ENCODE data around the gene POLR2I. TPM values are rescaled to one million over a fixed set of nuclear protein-coding genes. Genes with fewer than 3 reads are reported as not detected.

The POLR2I gene
- polyA plus RNA-seq, 3 donors = 21.2 to 73.9 (median 57.9) TPM

GRCh38 chr19:36084231-36085009 lies 30.3 kb downstream of the POLR2I start:
- Mint-ChIP-seq H3K27me3 (ENCODE audit: low read depth in 3 of 3) (peaks cover 0 to 5% (median 0%) of the 10 kb centered on the region in 3 donors), H3K4me3 (no peak overlapping the region), H3K36me3 (peaks cover 60 to 93% of the 10 kb centered on the region in 2 donors), H3K9me3 (no peaks in the 10 kb centered on the region), H3K4me1 (no peaks in the 10 kb centered on the region), H3K27ac (peak overlapping the region in 3 of 7 donors; percentile 11 to 66 (median 40))
- Histone ChIP-seq H3K4me3 (replicated peaks in 1 of 3; ENCODE audit: low read depth in 2 of 3, low read length in 3 of 3) (no peak overlapping the region), H3K27ac (ENCODE audit: low read depth in 1 of 2, low read length in 2 of 2) (no peak overlapping the region), H3K27me3 (ENCODE audit: control insufficient read depth in 2 of 2, insufficient read depth in 2 of 2, low read length in 2 of 2) (no peaks in the 10 kb centered on the region), H3K4me2 (replicated peaks; ENCODE audit: extremely low read depth, low read length, poor library complexity, severe bottlenecking) (no peak overlapping the region), H3K79me2 (ENCODE audit: insufficient read depth, low read length) (no peaks in the 10 kb centered on the region), H3K9ac (ENCODE audit: insufficient read depth, low read length, poor library complexity, severe bottlenecking) (no peak overlapping the region), H3K9me3 (replicated peaks in 1 of 2; ENCODE audit: control insufficient read depth in 1 of 2, insufficient read depth in 1 of 2, low read length in 2 of 2) (no peaks in the 10 kb centered on the region), H4K20me1 (ENCODE audit: insufficient read depth, low read length) (no peaks in the 10 kb centered on the region), H3K36me3 (replicated peaks in 1 of 2; ENCODE audit: control insufficient read depth in 1 of 2, insufficient read depth in 2 of 2, low read length in 2 of 2) (peaks cover 55 to 83% of the 10 kb centered on the region in 2 donors), H2AFZ (ENCODE audit: insufficient read depth, low read depth, low read length, poor library complexity, severe bottlenecking) (no peak overlapping the region), H3K4me1 (ENCODE audit: control insufficient read depth in 1 of 2, insufficient read depth in 2 of 2, low read length in 2 of 2) (no peaks in the 10 kb centered on the region)
- over 99% methylated on average over 11 of the region's 12 CpGs for WGBS (ENCODE audit: insufficient coverage)
- DNase-seq = no peak
- intact Hi-C loops (cut with micrococcal nuclease) = no loop called here
- no peak for TF ChIP-seq CTCF (IDR thresholded peaks at IDR 0.05)

GRCh38 chr19:36082916-36083315 lies 31.8 kb downstream of the POLR2I start:
- intact Hi-C loops (cut with micrococcal nuclease) = no loop called here
- no peaks in the 10 kb centered on the region for H3K27me3 ChIP-seq (ENCODE audit: control insufficient read depth in 2 of 2, insufficient read depth in 2 of 2, low read length in 2 of 2)
- H3K79me2 ChIP-seq (ENCODE audit: insufficient read depth, low read length) = no peaks in the 10 kb centered on the region
- no peaks in the 10 kb centered on the region for H3K9me3 Mint-ChIP-seq
- H3K9ac ChIP-seq (ENCODE audit: insufficient read depth, low read length, poor library complexity, severe bottlenecking) = no peak overlapping the region
- H3K4me3 ChIP-seq (replicated peaks in 1 of 3; ENCODE audit: low read depth in 2 of 3, low read length in 3 of 3) = no peak overlapping the region
- WGBS (ENCODE audit: insufficient coverage) = 99% methylated on average over 13 of the region's 13 CpGs
- peaks cover 55 to 88% of the 10 kb centered on the region in 2 donors for H3K36me3 Mint-ChIP-seq
- H3K4me1 Mint-ChIP-seq = no peaks in the 10 kb centered on the region
- H3K4me3 Mint-ChIP-seq = no peak overlapping the region
- TF ChIP-seq CTCF (IDR thresholded peaks at IDR 0.05) = no peak
- peaks cover 0 to 4% (median 0%) of the 10 kb centered on the region in 3 donors for H3K27me3 Mint-ChIP-seq (ENCODE audit: low read depth in 3 of 3)
- no peak for DNase-seq
- no peak overlapping the region for H3K4me2 ChIP-seq (replicated peaks; ENCODE audit: extremely low read depth, low read length, poor library complexity, severe bottlenecking)
- no peaks in the 10 kb centered on the region for H3K4me1 ChIP-seq (ENCODE audit: control insufficient read depth in 1 of 2, insufficient read depth in 2 of 2, low read length in 2 of 2)
- peaks cover 45 to 75% of the 10 kb centered on the region in 2 donors for H3K36me3 ChIP-seq (replicated peaks in 1 of 2; ENCODE audit: control insufficient read depth in 1 of 2, insufficient read depth in 2 of 2, low read length in 2 of 2)
- H3K9me3 ChIP-seq (replicated peaks in 1 of 2; ENCODE audit: control insufficient read depth in 1 of 2, insufficient read depth in 1 of 2, low read length in 2 of 2) = no peaks in the 10 kb centered on the region
- H3K27ac Mint-ChIP-seq = peak overlapping the region in 1 of 7 donors; percentile 42
- H2AFZ ChIP-seq (ENCODE audit: insufficient read depth, low read depth, low read length, poor library complexity, severe bottlenecking) = no peak overlapping the region
- no peaks in the 10 kb centered on the region for H4K20me1 ChIP-seq (ENCODE audit: insufficient read depth, low read length)
- H3K27ac ChIP-seq (ENCODE audit: low read depth in 1 of 2, low read length in 2 of 2) = no peak overlapping the region
